ENCODE data around the gene FAM20C.

The FAM20C gene

GRCh38 chr7:148932-149790 lies 43.2 kb upstream of the FAM20C start:
- H3K4me3 ChIP-seq (ENCODE audit: low read depth, low read length), result peak overlapping the region; percentile 53
- TF ChIP-seq GLIS1 (tag by site-specific recombination; IDR thresholded peaks at IDR 0.05), result peak; percentile 78
- no peak for TF ChIP-seq GLI4 (tag by site-specific recombination; IDR thresholded peaks at IDR 0.05)
- no peak for TF ChIP-seq ZNF148 (tag by site-specific recombination; IDR thresholded peaks at IDR 0.05; ENCODE audit: borderline replicate concordance)
- no peak for TF ChIP-seq SALL2 (tag by site-specific recombination; IDR thresholded peaks at IDR 0.05; ENCODE audit: borderline replicate concordance)
- TF ChIP-seq ZNF211 (tag by site-specific recombination; IDR thresholded peaks at IDR 0.05; ENCODE audit: low read depth), result no peak
- no peak for TF ChIP-seq ZSCAN16 (tag by site-specific recombination; IDR thresholded peaks at IDR 0.05)
- no peak for TF ChIP-seq ZNF548 (tag by site-specific recombination; IDR thresholded peaks at IDR 0.05)
- TF ChIP-seq ZBTB26 (tag by site-specific recombination; optimal IDR thresholded peaks at IDR 0.05), result peak; percentile 30
- TF ChIP-seq ZNF423 (tag by site-specific recombination; IDR thresholded peaks at IDR 0.05), result no peak
- no peak for TF ChIP-seq ZNF398 (tag by site-specific recombination; IDR thresholded peaks at IDR 0.05)
- no peak for TF ChIP-seq ZNF571 (tag by site-specific recombination; IDR thresholded peaks at IDR 0.05)
- 0 out of 2 replicates have a peak, but pooled peaks have one; percentile 22 for TF ChIP-seq ZNF692 (tag by site-specific recombination; IDR thresholded peaks at IDR 0.05)
- no peak for TF ChIP-seq TSHZ1 (tag by site-specific recombination; IDR thresholded peaks at IDR 0.05; ENCODE audit: borderline replicate concordance)
- TF ChIP-seq INSM2 (tag by site-specific recombination; IDR thresholded peaks at IDR 0.05), result no peak
- TF ChIP-seq ZNF600 (tag by site-specific recombination; IDR thresholded peaks at IDR 0.05), result peak; percentile 95
- peak; percentile 5; the same call in 1 of the 2 replicates for TF ChIP-seq ZFP37 (tag by site-specific recombination; IDR thresholded peaks at IDR 0.05)
- TF ChIP-seq ZFHX2 (tag by site-specific recombination; conservative IDR thresholded peaks at IDR 0.05), result peak; percentile 53
- TF ChIP-seq ZBTB44 (tag by site-specific recombination; IDR thresholded peaks at IDR 0.05), result no peak

More at GRCh38 chr7:148932-149790, 43.2 kb upstream of the FAM20C start:
- ChIA-PET POLR2A (interaction anchor here (1.0 kb wide), 2 partner anchors 39 to 43 kb away, joined by 3 read pairs; no protein-coding TSS in a partner anchor), CTCF (no interaction called here)
- H3K27ac ChIP-seq (ENCODE audit: extremely low read depth, low read depth, low read length), result peak overlapping the region; percentile 71
- H3K4me1 ChIP-seq (ENCODE audit: control insufficient read depth, insufficient read depth, low read length), result no peaks in the 10 kb centered on the region
- H3K36me3 ChIP-seq (ENCODE audit: control insufficient read depth in 2 of 2, insufficient read depth in 1 of 2, low read length in 2 of 2), result peaks cover 0 to 15% of the 10 kb centered on the region in 2 experiments; a peak in 1 of 3 replicates
- no peaks in the 10 kb centered on the region for H3K9me3 ChIP-seq (ENCODE audit: control insufficient read depth, insufficient read depth, low read depth, low read length)
